Stromal cell of bone marrow (primary cell): ENCODE measurements around the gene ANAPC1.
"Not testable (repeated sequence)": the region's sequence is repeated elsewhere in the genome, so short reads cannot be mapped to it uniquely, and the experiment has no call there.

ENCODE experiments used
- DNase-seq: peaks from one replicate; pipeline ENCODE4 v3.0.0-alpha.2; 2012; ENCODE audit warnings: low read depth

The ANAPC1 gene

GRCh38 chr2:111883661-111884591 is at the start of gene ANAPC1:
Gene ANAPC1, minus strand, starts transcription at chr2:111884193. Its CDS starts 3,368 bp downstream, at chr2:111880825.
- peak; percentile 68 for DNase-seq

- no peak for DNase-seq
Measured at GRCh38 chr2:111932841-111933291, 48.9 kb upstream of the ANAPC1 start.

GRCh38 chr2:111930875-111931274 is 46.9 kb upstream of the ANAPC1 start:
- DNase-seq: peak; percentile 47

GRCh38 chr2:111930409-111930808 is 46.4 kb upstream of the ANAPC1 start:
- no peak for DNase-seq

GRCh38 chr2:111927723-111928122 is 43.7 kb upstream of the ANAPC1 start:
- DNase-seq: no peak

GRCh38 chr2:111924617-111925107 is 40.7 kb upstream of the ANAPC1 start:
- DNase-seq: no peak

GRCh38 chr2:111923276-111923804 is 39.3 kb upstream of the ANAPC1 start:
- DNase-seq: no peak

GRCh38 chr2:111919794-111920608 is 36.0 kb upstream of the ANAPC1 start:
- no peak for DNase-seq

GRCh38 chr2:111919365-111919764 is 35.4 kb upstream of the ANAPC1 start:
- no peak for DNase-seq

GRCh38 chr2:111918383-111918806 is 34.4 kb upstream of the ANAPC1 start:
- DNase-seq: peak; percentile 68

GRCh38 chr2:111917106-111917505 is 33.1 kb upstream of the ANAPC1 start:
- DNase-seq: no peak

GRCh38 chr2:111912547-111912946 is 28.6 kb upstream of the ANAPC1 start:
- no peak for DNase-seq

GRCh38 chr2:111911295-111911977 is 27.4 kb upstream of the ANAPC1 start:
- DNase-seq: not testable (repeated sequence)

GRCh38 chr2:111910609-111911277 is 26.8 kb upstream of the ANAPC1 start:
- no peak for DNase-seq

- not testable (repeated sequence) for DNase-seq
Measured at GRCh38 chr2:111909997-111910396, 26.0 kb upstream of the ANAPC1 start.

GRCh38 chr2:111909079-111909478 is 25.1 kb upstream of the ANAPC1 start:
- no peak for DNase-seq

GRCh38 chr2:111908578-111908977 is 24.6 kb upstream of the ANAPC1 start:
- DNase-seq: no peak

- no peak for DNase-seq
Measured at GRCh38 chr2:111905990-111906735, 22.2 kb upstream of the ANAPC1 start.

GRCh38 chr2:111905475-111905869 is 21.5 kb upstream of the ANAPC1 start:
- DNase-seq: not testable (repeated sequence)

GRCh38 chr2:111904726-111905474 is 20.9 kb upstream of the ANAPC1 start:
- no peak for DNase-seq
